GM19372 (cell line): ENCODE data around the gene HHEX.

ENCODE experiments used
- ATAC-seq: cut with Tn5 transposase; IDR thresholded peaks from one replicate; pipeline ENCODE4 v1.9.1; 2021; ENCODE audit warnings: mild to moderate bottlenecking, low read depth, moderate library complexity; ENCODE audit not compliant: unreplicated experiment

HHEX gene

DNA sequence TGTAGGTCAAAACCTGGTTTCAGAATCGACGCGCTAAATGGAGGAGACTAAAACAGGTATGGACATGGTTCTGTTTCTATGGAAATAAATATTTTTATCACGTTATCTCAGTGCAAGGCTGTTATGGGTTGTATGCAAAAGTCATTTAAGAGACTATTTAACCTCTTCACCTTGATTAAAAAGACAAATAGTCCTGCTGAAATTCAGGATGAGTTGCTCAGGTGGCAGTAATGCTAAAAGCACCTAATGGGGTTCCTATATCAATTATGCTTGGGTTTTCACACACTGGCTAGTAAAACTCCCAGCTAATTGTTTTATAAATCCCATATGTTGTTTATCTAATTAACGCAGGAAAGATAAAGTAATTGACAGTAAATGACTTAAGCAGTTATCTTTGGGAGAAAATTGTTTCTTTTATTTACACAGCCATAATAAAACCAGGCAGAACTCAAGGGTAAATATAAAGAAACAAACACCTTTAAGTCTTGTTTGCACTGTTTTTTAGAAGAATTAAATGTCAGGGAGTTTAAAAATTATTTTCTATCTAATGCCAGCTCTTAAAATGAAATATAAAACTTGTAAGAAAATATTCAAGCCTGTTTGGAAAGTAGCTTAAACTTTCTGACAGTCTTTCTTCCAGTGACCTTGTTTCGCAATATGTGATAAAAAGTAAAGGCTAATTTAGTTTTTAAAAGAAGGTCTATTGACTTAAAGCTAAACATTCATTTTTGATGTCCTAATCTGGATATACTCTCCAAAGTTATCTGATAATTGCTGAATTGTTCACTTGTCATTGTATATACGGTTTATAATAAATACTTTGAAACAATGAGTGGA lies 3.2 kb downstream of the HHEX start:
- no peak for ATAC-seq

DNA sequence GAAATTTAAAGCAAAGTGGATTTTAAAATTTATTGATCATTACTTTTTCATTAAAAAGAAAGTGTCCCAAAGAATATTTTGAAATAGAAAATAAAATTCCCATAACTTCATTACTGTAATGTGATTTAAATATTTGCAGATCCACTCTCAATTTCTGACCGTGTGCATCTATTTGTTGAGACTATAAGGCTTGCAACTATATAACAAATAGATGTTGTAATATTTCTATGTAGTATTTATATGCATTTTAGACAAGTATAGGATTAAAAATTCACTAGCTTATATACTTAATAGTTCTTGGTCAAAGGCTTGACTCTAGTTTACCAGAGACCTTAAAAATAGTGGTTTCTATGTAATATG lies 3.8 kb downstream of the HHEX start:
- no peak for ATAC-seq

DNA sequence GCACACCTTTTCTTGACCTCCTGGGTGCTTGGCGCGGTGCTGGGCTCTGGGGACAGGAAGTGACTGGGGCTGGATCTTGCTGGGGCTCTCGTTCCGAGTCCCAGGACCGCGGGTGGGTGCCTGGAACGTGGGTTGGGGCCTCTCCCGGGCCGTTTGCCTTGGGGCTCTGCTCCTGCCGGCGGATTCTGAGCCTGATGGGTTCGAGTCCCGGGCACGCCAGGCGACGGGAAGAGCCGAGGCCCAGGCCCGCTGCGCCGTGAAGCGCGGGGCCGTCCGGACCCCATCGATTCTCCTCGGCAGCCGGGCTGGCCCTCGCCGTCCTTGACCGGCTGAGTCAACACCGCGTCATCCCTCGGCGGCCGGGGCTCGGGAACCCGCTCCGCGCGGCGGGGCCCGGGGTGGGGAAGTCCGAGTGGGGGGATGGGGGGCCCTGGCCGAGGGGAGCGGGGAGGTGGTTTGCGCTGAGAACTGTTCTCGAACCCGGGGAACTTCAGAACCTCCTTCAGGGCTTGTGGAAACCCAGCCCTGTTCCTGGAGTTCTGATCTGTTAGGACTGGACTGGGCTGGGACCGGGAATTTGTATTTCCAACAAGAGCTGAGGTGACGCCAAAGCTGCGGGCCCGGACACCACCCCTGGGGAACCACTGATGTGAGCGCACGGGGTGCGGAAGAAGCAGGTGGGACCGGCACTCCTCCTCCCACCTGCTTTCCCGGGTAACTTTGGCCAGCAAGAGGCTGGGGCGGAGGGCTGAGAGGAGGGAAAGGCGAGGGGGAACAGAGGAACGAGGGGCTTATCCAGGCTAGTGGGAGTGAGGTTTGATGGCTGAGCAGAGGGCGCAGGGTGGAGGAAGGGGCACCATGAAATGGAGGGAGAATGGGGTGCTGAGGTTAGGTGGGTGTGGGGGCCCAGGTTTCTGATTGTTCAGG lies 6.2 kb downstream of the HHEX start:
- no peak for ATAC-seq

DNA sequence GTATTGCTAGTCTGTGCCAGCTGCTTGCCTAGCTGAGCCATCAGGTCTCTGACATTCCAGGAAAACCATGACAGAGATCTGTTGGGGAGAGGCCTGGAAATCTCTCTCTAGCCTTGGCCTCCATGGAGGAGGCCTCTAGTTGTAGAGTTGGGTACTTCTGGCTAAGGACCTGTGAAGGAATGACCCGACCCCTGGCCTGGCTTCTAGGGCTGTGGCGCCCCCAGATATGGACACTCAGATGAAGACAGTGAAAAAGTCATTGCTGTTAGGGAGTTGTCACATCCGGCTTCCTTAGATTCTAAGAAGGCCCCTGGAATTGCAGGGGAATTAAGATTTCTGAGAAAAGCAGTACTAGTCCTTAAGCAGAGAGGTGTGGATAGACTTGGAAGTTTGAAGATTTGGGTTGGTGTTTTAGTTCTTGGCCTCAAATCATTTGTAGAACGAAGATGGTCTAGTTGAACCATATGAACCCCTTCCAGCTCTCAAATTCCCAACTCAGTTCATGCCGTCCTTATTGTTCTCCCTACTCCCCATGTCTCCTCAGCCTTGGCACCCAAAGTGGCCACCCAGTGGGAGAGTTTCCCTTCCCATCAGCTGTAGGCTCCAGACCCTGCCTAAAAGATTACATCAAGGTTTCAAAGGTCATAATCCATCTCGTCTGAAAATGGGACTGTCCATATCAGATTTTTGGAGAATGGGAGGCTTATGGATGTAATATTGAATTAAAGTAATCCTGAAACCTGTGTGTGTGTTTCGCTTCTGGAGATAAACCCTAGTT lies 7.0 kb downstream of the HHEX start:
- no peak for ATAC-seq

DNA sequence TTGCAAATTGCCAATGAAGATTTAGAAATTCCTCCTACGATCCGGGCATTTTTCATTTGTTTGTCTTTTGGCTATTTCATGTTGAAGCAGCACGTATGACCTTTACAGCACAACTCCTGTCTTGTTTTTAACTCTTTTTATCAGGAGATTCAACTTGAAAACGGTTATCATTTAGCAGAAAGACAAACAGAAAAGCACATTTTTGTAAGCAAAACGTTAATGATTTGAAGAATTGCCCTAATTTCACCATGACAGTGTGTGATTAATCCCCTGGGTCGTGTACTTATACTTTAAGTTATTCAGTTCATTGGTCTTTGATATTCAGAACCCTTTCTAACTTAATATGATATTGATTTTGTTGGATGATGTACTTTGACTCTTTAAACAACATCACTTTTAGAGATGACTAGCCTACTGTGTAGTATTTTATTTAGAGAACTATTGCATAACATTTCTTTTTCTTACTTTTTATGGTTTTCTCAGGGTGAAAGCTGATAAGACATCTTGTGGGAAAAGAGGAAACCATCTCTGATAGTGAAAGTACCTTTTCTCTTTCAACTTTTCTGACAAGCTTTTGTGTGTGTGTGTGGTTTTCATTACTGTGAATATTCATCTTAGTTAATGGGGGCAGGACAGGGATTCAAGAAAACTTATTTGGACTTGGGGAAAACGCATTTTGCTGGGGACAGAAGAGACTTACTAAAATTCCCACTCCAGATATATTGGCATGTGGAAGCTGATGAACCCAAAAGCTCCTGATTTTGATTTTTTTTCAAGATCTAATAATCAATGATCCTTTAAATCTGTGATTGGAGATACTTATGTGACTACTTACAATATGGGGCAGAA lies 8.1 kb downstream of the HHEX start:
- no peak for ATAC-seq

DNA sequence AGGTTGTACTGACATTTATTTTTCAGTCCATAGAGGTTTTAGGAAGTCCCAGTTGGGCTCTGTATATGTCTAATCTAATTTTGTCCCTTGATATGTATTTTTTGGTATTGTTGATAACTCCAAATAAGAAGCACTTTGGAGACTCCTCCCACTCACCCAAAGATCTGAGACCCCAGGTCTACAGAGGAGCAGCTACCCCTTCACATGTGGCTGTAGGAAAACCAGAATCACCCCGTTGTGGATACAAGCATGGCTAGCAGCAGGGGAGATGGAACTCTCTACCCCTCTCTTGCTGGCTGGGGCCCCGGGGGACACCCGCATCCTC lies 9.4 kb downstream of the HHEX start:
- ATAC-seq: no peak

DNA sequence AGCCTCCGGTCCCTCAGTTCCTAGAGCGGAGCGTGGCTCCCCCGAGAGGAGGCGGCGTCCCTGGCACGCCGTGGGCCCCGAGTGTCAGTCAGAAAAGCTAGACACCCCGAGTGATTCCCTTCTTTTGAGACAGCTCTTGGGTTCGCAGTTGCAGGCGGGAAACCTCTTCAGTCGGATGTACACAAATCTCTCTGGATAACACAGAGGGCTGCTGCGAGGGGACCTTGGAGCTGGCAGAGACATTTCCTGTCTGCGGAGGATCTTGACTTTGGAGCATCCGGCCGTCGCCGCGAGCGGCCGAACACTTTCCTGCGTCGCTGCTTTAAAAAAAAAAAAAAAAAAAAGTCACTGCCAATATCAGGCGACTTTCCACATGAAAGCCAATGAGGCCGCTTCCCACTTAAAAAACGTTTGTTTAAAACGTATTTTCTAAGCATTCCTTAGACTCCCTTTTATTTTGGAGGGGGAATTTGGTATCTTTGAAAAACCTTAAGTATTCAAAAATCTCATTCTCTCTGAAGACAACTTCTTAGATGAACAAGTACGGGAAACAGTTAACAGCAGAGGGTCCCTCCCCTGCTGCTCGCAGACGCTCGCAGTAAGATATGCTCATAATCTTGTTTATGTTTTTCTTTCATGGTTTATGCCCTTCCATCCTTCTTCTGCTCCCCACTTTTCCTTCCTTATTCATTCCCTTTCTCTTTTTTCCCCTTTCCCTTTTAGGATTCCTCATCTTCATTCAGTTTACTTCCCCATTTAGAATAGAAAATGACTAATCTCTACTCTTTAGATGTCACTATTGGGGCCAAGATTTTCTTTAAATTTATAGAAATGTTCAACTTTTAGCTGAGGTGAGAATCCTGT lies 10.0 kb downstream of the HHEX start:
- no peak for ATAC-seq

DNA sequence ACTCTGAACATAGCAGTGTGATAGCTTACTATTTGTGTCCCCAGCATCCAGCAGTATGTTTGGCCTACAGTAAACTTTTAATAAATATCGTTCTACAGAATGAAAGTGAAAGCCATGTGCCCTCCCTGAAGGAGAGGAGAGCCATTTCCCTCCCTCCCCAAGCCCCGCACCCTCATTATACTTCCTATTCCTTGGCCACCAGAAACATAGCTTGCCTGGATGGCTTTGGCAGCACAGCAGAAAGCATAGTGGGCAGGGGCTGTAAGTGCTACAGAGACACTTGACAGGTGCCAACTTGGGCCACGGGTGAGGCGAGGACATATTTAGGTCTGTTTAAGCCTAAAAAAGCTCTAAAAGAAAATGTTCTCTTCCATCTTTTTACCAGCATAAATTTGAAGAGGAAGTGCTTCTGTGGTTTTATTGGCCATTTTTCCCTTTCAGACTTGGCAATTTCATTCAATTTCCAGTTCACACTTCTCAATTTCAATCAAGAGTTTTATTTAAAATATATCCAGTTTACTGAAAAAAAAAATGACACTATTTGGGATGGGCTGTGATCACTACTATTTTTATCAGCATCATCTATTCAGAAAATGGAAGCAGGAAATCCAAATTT lies 12.7 kb downstream of the HHEX start:
- no peak for ATAC-seq

DNA sequence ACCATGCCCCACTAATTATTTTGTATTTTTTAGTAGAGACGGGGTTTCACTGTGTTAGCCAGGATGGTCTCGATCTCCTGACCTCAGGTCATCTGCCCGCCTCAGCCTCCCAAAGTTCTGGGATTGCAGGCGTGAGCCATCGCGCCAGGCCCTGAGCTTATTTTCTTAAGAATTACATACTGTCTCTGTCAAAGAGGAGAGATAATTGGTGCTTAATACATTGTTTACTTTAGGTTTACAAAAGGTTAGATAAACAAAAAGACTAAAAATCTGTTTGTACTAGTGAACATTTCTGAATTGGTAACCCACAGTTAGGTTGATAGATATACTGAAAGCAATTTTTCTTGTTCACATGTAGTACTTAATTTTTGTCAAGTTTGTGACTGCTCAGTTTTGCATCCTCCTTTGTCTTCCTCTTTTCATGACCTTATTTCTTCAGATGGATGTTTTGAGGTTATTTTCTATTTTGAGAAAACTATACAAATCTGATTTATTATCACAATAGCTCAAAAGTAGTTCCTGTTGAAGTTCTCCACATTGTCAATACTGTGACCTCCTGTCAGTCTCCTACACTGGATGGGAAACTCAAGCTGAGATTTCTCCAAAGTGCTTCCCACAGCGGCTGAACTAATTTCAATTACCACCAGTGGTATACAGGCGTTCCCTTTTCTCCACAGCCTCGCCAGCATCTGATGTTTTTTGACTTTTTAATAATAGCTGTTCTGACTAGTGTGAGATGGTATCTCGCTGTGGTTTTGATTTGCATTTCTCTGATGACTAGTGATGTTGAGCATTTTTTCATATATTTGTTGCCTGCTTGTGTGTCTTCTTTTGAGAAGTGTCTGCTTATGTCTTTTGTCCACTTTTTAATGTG lies 22.5 kb downstream of the HHEX start:
- no peak for ATAC-seq

DNA sequence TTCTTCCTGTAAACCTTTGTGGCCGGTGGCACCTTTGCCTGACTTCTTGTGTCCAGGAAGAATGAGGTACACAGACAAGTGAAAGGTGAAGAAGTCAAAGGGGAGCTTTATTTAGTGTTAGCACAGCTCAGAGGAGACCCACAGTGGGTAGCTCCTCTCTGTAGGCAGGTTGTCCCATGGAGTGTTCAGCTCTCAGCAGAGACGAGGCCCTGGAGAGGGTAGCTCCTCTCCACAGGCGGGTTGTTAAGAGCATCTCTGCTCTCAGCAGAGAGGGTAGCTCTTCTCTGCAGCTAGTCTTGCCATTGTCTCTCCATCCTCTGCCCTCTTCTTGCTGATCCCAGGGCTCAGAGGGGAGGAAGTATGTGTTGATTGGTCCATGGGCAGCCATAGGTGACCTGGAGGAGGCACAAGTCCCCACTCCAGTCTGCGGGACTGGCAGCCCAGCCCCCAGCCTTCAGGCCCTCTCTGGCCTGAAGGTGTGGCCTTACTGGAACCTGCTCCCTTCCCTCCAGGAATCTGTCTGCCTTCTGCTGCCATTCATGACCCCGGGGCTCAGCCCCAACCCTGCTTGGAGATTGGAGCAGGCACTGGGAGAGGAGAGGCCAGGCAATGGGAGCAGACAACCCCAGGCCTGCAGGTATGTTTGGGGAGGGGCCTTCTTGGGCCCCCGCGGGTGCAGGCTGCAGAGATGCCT lies 24.5 kb downstream of the HHEX start:
- ATAC-seq: no peak

DNA sequence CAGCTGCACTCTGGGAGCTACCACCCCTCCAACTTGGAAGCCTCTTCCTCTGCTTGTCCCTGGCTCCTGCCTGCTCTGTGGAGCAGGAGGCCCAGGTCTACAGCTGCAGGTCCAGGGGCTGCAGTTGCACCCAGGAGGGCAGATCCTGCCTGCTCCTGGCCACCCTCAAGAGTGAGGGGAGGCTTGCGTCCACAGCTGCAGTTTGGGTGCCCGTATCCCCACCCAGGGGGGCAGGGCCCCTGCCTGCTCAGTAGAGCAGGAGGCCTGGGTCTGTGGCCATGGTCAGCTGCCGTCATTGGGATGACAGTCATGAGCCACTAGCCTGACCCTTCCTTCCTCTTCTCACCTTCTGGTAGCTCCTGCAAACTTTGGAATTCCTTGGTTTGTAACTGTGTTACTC lies 25.1 kb downstream of the HHEX start:
- ATAC-seq: no peak

DNA sequence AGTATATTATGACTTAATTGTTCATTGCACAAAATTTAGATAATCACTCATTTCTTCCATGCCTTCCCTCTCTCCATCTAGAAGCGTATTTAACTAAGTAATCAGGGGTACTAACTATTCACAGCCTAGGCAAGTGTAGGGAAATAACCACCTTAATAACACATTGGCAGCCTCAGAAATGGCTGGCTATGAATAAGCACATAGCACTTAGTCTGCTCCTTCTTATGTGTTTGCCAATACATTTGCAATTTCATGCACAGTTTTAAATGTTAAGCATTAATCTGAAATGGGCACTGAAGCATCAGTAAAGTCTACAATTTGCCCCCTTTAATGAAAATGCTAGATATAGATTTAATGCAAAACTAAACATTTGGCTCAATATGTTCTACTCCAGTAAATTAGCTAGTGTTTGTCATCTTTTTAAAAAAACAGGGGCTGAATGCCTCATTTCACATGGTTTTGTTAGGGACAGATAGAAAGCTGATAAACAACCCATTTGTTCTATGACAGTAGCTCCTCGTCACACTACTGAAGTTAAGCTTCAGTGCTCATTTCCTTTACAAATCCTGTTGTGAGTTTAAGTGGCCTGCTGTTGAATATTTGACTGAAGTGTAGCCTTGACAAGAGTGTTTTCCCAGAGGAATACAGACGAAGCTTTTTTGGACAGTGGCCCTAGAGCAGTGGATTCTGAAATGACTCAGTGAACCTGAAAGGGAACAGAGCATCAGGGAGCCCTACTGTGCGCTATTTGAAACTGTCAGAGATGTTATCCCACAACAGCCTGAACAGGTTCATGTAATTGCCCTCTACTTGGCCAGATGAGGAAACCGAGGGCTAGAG lies 30.5 kb downstream of the HHEX start:
- ATAC-seq: no peak

DNA sequence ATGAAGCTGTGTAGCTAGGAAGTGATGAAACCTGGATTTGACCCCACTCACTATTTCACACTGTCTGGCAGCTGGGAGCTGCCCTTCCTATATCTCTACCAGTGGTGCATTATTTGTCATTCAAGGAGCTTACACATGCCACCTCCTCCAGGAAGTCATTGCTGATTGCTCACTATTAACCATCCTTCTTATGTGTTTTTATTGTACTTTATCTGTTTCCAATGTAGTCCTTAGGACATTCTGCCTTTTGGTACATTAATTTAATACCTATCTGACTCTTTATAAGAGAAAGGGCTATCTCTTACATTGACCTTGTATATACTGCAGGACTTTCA lies 31.0 kb downstream of the HHEX start:
- ATAC-seq: no peak

DNA sequence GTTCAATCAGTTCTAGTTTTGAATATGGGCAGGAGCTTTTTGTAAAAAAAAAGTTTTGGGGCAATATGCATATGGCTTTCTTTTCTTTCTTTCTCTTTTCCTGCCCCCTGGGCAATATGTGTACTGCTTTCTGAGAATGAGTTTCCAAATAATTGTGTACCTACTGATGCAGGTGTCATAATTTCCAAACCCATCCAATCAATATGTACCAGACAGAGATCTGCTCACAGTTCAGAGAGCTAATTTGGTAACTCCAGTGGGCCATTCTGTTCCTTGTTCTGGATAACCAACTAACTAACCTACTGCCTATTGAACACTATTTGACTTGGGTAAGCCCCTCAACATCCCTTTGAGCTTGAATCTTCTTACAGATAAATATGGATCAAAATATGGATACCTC lies 32.6 kb downstream of the HHEX start:
- no peak for ATAC-seq

DNA sequence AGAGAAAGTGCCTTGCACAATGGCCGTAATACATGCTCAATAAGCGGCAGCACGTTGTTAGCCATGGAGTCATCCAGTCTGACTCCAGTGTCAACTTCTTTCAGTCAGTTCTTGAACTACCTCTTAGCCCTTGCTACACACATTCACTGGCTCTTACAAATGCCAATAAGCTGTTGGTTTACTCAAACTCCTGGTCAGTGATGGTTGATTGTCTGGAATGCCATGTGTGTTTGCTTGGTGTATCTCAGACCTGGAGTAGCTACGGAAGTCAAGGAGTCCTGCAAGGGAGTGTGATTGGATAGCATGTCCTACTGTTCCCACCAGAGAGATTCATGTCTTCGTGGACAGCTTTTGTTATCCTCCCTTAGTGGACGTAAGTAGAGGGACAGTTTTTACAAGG lies 37.4 kb downstream of the HHEX start:
- no peak for ATAC-seq

DNA sequence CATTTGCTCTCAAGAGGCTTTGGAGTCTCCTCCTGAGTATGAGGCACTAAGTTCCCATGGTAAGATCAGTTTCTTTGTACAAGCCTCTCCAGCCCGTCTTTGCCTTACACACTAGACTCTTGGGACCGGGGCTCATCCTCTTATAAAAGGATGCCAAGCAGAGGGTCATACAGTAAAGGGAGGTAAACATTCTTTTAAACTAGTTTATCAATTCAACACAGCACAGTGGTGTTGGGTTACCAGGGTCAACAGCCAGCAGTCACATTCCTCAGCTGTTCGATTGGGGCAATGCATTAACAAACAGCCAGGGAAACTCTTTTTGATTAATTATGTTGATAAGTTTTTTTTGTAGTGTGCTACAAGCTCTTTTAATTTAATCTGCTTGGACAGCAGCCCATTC lies 37.8 kb downstream of the HHEX start:
- no peak for ATAC-seq

DNA sequence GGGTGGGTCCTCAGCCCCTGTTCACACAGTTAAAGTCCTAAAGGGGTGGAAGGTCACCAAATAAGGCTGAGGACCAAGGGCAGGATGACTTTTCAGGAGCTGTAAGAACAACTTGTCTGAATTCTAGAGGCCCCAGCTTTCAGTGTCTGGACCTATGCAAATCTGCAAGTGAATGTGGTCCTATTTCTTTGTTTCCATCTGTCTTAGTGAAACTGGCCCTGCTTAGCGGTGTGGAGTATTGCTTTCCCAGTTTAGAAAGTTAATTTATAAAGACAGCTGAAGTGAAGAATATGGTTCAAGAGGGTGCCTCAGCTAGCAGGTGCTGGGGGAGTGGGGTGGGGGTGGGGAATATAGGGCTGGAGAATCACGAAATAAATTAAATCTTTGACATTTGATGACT lies 40.1 kb downstream of the HHEX start:
- peak; percentile 75 for ATAC-seq
